Sigmoid colon (tissue), 7 donors: Measurements from ENCODE around the gene GRN. TPM values are rescaled to one million over a fixed set of nuclear protein-coding genes. Genes with fewer than 3 reads are reported as not detected.

Experiments used
- DNase-seq: peaks from one replicate; pipeline ENCODE4 v3.0.0-alpha.2; 2019
- H3K27ac ChIP-seq, 4 donors: fragments of 200-600 bp; sonication (generic); one replicate each; pipeline ENCODE4 v1.5.1; 2016 to 2019; ENCODE audit warnings: mild to moderate bottlenecking in 1 of 4
- H3K27me3 ChIP-seq, 3 donors: fragments of 200-600 bp; sonication (generic); one replicate each; pipeline ENCODE4 v1.5.1; 2019; ENCODE audit warnings: mild to moderate bottlenecking in 1 of 3
- H3K36me3 ChIP-seq, 4 donors: fragments of 200-600 bp; sonication (generic); one replicate each; pipeline ENCODE4 v1.5.1; 2016 to 2019
- H3K4me1 ChIP-seq, 4 donors: fragments of 200-600 bp; sonication (generic); one replicate each; pipeline ENCODE4 v1.5.1; 2017 to 2019
- H3K4me3 ChIP-seq, 4 donors: fragments of 200-600 bp; sonication (generic); one replicate each; pipeline ENCODE4 v1.5.1; 2017 to 2019; ENCODE audit warnings: mild to moderate bottlenecking in 2 of 4, moderate library complexity in 1 of 4
- H3K9me3 ChIP-seq, 4 donors: fragments of 200-600 bp in 3 of 4; sonication (generic) in 3 of 4; one replicate each; pipeline versions ENCODE4 v1.5.1 to v1.6.1; 2013 to 2019
- EP300 ChIP-seq, 4 donors: sonication (generic); formaldehyde crosslinking; IDR thresholded peaks; one replicate each; pipeline ENCODE4 v1.6.1; 2017; ENCODE audit warnings: antibody characterized with exemption in 4 of 4
- POLR2A ChIP-seq, 2 donors: fragments of 450-650 bp; IDR thresholded peaks; one replicate each; pipeline ENCODE4 v1.6.1; 2016; ENCODE audit warnings: antibody characterized with exemption in 2 of 2, mild to moderate bottlenecking in 2 of 2, moderate library complexity in 2 of 2
- POLR2AphosphoS5 ChIP-seq, 4 donors: sonication (generic); formaldehyde crosslinking; IDR thresholded peaks; one replicate each; pipeline ENCODE4 v1.6.1; 2017; ENCODE audit warnings: antibody characterized with exemption in 4 of 4
- WGBS, 2 donors: extraction: QIAGEN DNeasy Blood & Tissue Kit; methylation state at CpG; one replicate each; pipeline ENCODE4 v1.1.7; 2013; 5-methylcytosine and 5-hydroxymethylcytosine counted together
- intact Hi-C: fragments of 100-400 bp; cut with DNase I; formaldehyde crosslinking; loops from one replicate; pipeline ENCODE4 v1.15.1; 2023
- polyA plus RNA-seq, 3 donors: library from polyadenylated mRNA; stranded (reverse); fragments of 200-250 nt; gene quantifications; one replicate each; pipeline ENCODE4 v1.2.3, GENCODE V29; 2013
- total RNA-seq, 4 donors: library from RNA; depleted of rRNA; stranded (reverse); fragments of >200 nt; gene quantifications; one replicate each; pipeline ENCODE4 v1.1.0, GENCODE V29; 2016
- TF ChIP-seq, protein P1 (sequence below), 4 experiments: fragments of 450-650 bp in 3 of 4; fragments of 200-600 bp in 1 of 4; IDR thresholded peaks; one replicate each; pipeline ENCODE4 v1.5.1; 2016 to 2019; ENCODE audit warnings: antibody characterized with exemption in 4 of 4, mild to moderate bottlenecking in 3 of 4, moderate library complexity in 2 of 4
- donor health status: healthy with polysubstance abuse.
- donor health status: Bipolar disorder and iron deficiency.
- donor health status: healthy.

The GRN gene
- total and polyA plus RNA-seq, 7 donors: 69.7 to 245 (median 176) TPM

DNA sequence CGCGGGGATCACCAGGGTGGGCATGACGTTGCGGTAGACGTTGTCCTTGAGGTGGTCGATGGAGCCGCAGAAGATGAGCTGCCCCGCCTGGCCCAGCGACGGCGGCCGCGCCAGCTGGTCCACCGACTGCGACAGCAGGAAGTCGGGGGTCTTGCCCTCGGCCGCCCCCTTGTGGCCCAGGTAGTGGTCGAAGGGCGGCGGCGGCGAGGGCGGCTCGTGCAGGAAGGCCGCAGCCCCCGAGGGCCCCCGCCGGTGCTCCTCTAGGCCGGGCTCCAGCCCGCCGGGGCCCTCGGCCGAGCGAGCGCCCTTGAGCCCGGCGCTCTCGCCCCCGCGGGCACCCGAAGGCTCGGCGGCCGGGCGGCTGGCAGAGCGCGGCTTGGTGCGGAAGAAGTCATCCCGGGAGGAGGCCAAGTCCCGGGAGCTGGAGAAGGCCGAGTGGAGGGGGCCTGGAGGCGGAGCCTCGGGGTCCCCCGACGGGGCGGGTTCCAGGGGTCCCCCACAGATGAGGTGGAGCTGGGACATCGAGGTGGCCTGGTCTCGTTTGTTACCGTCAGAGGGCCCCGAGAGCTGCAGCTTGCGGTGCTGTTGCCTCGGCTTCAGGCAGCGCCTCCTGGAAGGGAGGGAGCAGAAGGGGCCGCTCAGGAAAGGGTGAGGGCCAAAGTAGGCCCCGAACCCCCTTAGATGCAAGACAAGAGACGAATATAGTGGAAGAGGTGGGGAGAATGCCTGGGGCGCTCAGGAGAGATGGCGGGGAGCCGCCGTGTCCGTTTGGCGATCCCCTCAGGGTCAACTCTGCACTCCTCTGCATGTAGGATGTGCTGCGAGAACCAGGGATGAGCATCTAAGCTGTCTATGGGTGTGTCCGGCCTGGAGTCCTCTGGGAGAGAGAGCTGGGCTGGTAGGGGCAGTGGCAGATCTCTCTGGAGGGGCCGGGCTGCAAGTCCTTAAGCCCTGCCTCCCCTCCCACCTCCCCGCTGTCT, 9.8 kb downstream of the GRN start:
- Histone ChIP-seq H3K4me3 (peak overlapping the region in 2 of 4 donors; percentile 37 to 52), H3K36me3 (peaks cover 0 to 34% (median 26%) of the 10 kb centered on the region in 4 donors), H3K27ac (no peak overlapping the region), H3K27me3 (no peaks in the 10 kb centered on the region), H3K4me1 (peaks cover 0 to 7% (median 6%) of the 10 kb centered on the region in 4 donors), H3K9me3 (no peaks in the 10 kb centered on the region)
- 36 to 44% methylated on average over 77 of the region's 77 CpGs for WGBS, 2 donors
- intact Hi-C loops: no loop called here
- TF ChIP-seq POLR2A (IDR thresholded peaks at IDR 0.05) (no peak), POLR2AphosphoS5 (IDR thresholded peaks at IDR 0.05) (no peak), EP300 (IDR thresholded peaks at IDR 0.05) (no peak)
- TF ChIP-seq, protein P1, sequence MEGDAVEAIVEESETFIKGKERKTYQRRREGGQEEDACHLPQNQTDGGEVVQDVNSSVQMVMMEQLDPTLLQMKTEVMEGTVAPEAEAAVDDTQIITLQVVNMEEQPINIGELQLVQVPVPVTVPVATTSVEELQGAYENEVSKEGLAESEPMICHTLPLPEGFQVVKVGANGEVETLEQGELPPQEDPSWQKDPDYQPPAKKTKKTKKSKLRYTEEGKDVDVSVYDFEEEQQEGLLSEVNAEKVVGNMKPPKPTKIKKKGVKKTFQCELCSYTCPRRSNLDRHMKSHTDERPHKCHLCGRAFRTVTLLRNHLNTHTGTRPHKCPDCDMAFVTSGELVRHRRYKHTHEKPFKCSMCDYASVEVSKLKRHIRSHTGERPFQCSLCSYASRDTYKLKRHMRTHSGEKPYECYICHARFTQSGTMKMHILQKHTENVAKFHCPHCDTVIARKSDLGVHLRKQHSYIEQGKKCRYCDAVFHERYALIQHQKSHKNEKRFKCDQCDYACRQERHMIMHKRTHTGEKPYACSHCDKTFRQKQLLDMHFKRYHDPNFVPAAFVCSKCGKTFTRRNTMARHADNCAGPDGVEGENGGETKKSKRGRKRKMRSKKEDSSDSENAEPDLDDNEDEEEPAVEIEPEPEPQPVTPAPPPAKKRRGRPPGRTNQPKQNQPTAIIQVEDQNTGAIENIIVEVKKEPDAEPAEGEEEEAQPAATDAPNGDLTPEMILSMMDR (IDR thresholded peaks at IDR 0.05): no peak
- DNase-seq: no peak

GRCh38 chr17:44355642-44356099, 10.6 kb downstream of the GRN start:
- Histone ChIP-seq H3K4me1 (peaks cover 0 to 7% (median 6%) of the 10 kb centered on the region in 4 donors), H3K27ac (no peak overlapping the region), H3K9me3 (no peaks in the 10 kb centered on the region), H3K4me3 (no peak overlapping the region), H3K27me3 (no peaks in the 10 kb centered on the region), H3K36me3 (peaks cover 0 to 26% (median 20%) of the 10 kb centered on the region in 4 donors)
- WGBS, 2 donors: 84 to 86% methylated on average over 17 of the region's 17 CpGs
- no peak for DNase-seq
- intact Hi-C loops: no loop called here
- TF ChIP-seq POLR2A (IDR thresholded peaks at IDR 0.05) (no peak), POLR2AphosphoS5 (IDR thresholded peaks at IDR 0.05) (no peak), EP300 (IDR thresholded peaks at IDR 0.05) (no peak)
- TF ChIP-seq, protein P1 (IDR thresholded peaks at IDR 0.05): no peak

DNA sequence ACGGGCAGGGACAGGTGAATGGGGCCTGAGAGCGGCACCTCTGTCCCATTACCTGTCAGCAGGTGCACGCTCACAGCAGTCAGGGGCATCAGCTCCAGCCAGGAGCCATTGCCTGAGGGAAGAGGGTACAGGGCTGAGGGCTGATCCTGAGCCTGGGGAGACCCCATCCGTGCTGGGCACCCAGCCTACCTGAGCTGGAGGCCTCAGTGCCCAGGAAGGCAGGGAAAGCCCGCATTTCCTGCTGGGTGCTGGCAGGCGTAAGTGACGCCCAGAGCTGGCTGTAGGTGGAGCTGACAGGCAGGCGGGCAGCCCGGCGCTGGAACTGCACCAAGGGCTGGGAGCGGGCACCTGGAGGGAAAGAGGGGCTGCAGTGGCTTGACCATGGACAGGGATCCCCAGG, 11.1 kb downstream of the GRN start:
- H3K4me3 ChIP-seq: no peak overlapping the region
- H3K36me3 ChIP-seq: peaks cover 0 to 20% (median 15%) of the 10 kb centered on the region in 4 donors
- 37 to 79% methylated on average over 11 of the region's 11 CpGs for WGBS, 2 donors
- H3K9me3 ChIP-seq: no peaks in the 10 kb centered on the region
- no peak overlapping the region for H3K27ac ChIP-seq
- intact Hi-C loops: no loop called here
- H3K27me3 ChIP-seq: no peaks in the 10 kb centered on the region
- peaks cover 0 to 7% (median 6%) of the 10 kb centered on the region in 4 donors for H3K4me1 ChIP-seq
- DNase-seq: no peak
- TF ChIP-seq POLR2A (IDR thresholded peaks at IDR 0.05): no peak
- no peak for TF ChIP-seq EP300 (IDR thresholded peaks at IDR 0.05)
- TF ChIP-seq, protein P1 (IDR thresholded peaks at IDR 0.05): no peak
- no peak for TF ChIP-seq POLR2AphosphoS5 (IDR thresholded peaks at IDR 0.05)

- Histone ChIP-seq H3K27ac (no peak overlapping the region), H3K4me3 (no peak overlapping the region), H3K36me3 (peaks cover 0 to 2% (median 0%) of the 10 kb centered on the region in 4 donors), H3K9me3 (no peaks in the 10 kb centered on the region), H3K4me1 (peaks cover 0 to 17% (median 14%) of the 10 kb centered on the region in 4 donors), H3K27me3 (peaks cover 0 to 14% (median 0%) of the 10 kb centered on the region in 3 donors)
- DNase-seq: no peak
- TF ChIP-seq, protein P1 (IDR thresholded peaks at IDR 0.05): no peak
- TF ChIP-seq POLR2AphosphoS5 (IDR thresholded peaks at IDR 0.05): no peak
- TF ChIP-seq POLR2A (IDR thresholded peaks at IDR 0.05): no peak
- TF ChIP-seq EP300 (IDR thresholded peaks at IDR 0.05): no peak
- intact Hi-C loops: no loop called here
- WGBS, 2 donors: 78 to 93% methylated on average over 9 of the region's 9 CpGs
These were observed 13.0 kb downstream of the GRN start for GRCh38 chr17:44358066-44358465.
